Calu3 (cell line): ENCODE data around the gene TKTL1. TPM values are rescaled to one million over a fixed set of nuclear protein-coding genes. Genes with fewer than 3 reads are reported as not detected.

Source experiments
- BruUV-seq: library from RNA; stranded (reverse); fragments of 400-500 nt; replicated peaks from 2 replicates; lab custom pipeline; 2021; lab: Mats Ljungman, UMichigan
- CTCF ChIA-PET: fragments of 300-600 bp; sonication (Branson Sonifier 250); formaldehyde crosslinking; loops from one replicate; lab custom pipeline; 2022; ENCODE audit warnings: antibody characterized with exemption; lab: Charles Lee
- DNase-seq: peaks from one replicate; pipeline ENCODE4 v3.0.0; 2022
- H3K27ac Mint-ChIP-seq: one replicate; pipeline ENCODE4 v1.8.0; 2022; ENCODE audit warnings: mixed read lengths; ENCODE audit not compliant: unreplicated experiment
- H3K27me3 Mint-ChIP-seq: one replicate; pipeline ENCODE4 v1.8.0; 2022; ENCODE audit warnings: mixed read lengths; ENCODE audit not compliant: unreplicated experiment
- H3K36me3 Mint-ChIP-seq: one replicate; pipeline ENCODE4 v1.8.0; 2022; ENCODE audit warnings: mild to moderate bottlenecking, moderate library complexity, mixed read lengths; ENCODE audit not compliant: insufficient read depth, unreplicated experiment
- H3K4me1 Mint-ChIP-seq: one replicate; pipeline ENCODE4 v1.8.0; 2022; ENCODE audit warnings: mild to moderate bottlenecking, low read depth, mixed read lengths; ENCODE audit not compliant: unreplicated experiment
- H3K4me3 Mint-ChIP-seq: one replicate; pipeline ENCODE4 v1.8.0; 2022; ENCODE audit warnings: mild to moderate bottlenecking, low read depth, moderate library complexity, mixed read lengths; ENCODE audit not compliant: unreplicated experiment
- H3K9me3 Mint-ChIP-seq: one replicate; pipeline ENCODE4 v1.8.0; 2022; ENCODE audit warnings: low read depth, mixed read lengths; ENCODE audit not compliant: unreplicated experiment
- CTCF ChIP-seq: fragments of 200-600 bp; IDR thresholded peaks from one replicate; pipeline ENCODE4 v1.8.0; 2022; ENCODE audit warnings: antibody characterized with exemption; ENCODE audit not compliant: unreplicated experiment
- intact Hi-C: fragments of 100-400 bp; cut with micrococcal nuclease; formaldehyde crosslinking; loops from one replicate; pipeline ENCODE4 v1.10.0; 2022; ENCODE audit not compliant: unreplicated experiment
- total RNA-seq: library from RNA; stranded (reverse); gene quantifications from 2 replicates; pipeline ENCODE4 v1.2.3, GENCODE V29; 2022

TKTL1 gene
- total RNA-seq, 1 experiment from 2014 or later, result not detected

GRCh38 chrX:154353172-154353843 lies 57.7 kb downstream of the TKTL1 start:
- no TSS peak for BruUV-seq
- no peaks in the 10 kb centered on the region for H3K9me3 Mint-ChIP-seq
- no peaks in the 10 kb centered on the region for H3K27me3 Mint-ChIP-seq
- CTCF ChIA-PET, result no interaction called here
- H3K27ac Mint-ChIP-seq, result no peak overlapping the region
- no peak overlapping the region for H3K4me3 Mint-ChIP-seq
- no peak for DNase-seq
- no peak for TF ChIP-seq CTCF
- intact Hi-C loops, result no loop called here
- H3K4me1 Mint-ChIP-seq, result no peaks in the 10 kb centered on the region
- peaks cover 79% of the 10 kb centered on the region for H3K36me3 Mint-ChIP-seq

GRCh38 chrX:154354013-154354412 lies 58.4 kb downstream of the TKTL1 start:
- CTCF ChIA-PET, result no interaction called here
- H3K4me3 Mint-ChIP-seq, result no peak overlapping the region
- H3K9me3 Mint-ChIP-seq, result no peaks in the 10 kb centered on the region
- no peaks in the 10 kb centered on the region for H3K27me3 Mint-ChIP-seq
- peaks cover 81% of the 10 kb centered on the region for H3K36me3 Mint-ChIP-seq
- H3K27ac Mint-ChIP-seq, result no peak overlapping the region
- no peak for TF ChIP-seq CTCF
- no peak for DNase-seq
- H3K4me1 Mint-ChIP-seq, result peaks cover 7% of the 10 kb centered on the region
- intact Hi-C loops, result no loop called here
- BruUV-seq, result no TSS peak

- Mint-ChIP-seq H3K27me3 (no peaks in the 10 kb centered on the region), H3K27ac (no peak overlapping the region), H3K9me3 (no peaks in the 10 kb centered on the region), H3K36me3 (peaks cover 83% of the 10 kb centered on the region), H3K4me3 (no peak overlapping the region), H3K4me1 (peaks cover 7% of the 10 kb centered on the region)
- intact Hi-C loops, result no loop called here
- CTCF ChIA-PET, result no interaction called here
- DNase-seq, result no peak
- no peak for TF ChIP-seq CTCF
- no TSS peak for BruUV-seq
Observed at GRCh38 chrX:154354516-154354915, 58.9 kb downstream of the TKTL1 start.

GRCh38 chrX:154355094-154355775 lies 59.6 kb downstream of the TKTL1 start:
- Mint-ChIP-seq H3K9me3 (no peaks in the 10 kb centered on the region), H3K4me1 (peaks cover 7% of the 10 kb centered on the region), H3K27ac (no peak overlapping the region), H3K27me3 (no peaks in the 10 kb centered on the region), H3K4me3 (no peak overlapping the region), H3K36me3 (peaks cover 84% of the 10 kb centered on the region)
- TF ChIP-seq CTCF, result no peak
- DNase-seq, result no peak
- CTCF ChIA-PET, result no interaction called here
- intact Hi-C loops, result no loop called here
- no TSS peak for BruUV-seq
